Hepatic stellate cell (primary cell): ENCODE data around the gene TTC27.
A peak's percentile ranks its signal among the peaks of the same experiment; 100 is the strongest.

Source experiments
- DNase-seq: peaks from one replicate; pipeline ENCODE4 v3.0.0; 2011; ENCODE audit warnings: low spot score

TTC27 gene

DNA sequence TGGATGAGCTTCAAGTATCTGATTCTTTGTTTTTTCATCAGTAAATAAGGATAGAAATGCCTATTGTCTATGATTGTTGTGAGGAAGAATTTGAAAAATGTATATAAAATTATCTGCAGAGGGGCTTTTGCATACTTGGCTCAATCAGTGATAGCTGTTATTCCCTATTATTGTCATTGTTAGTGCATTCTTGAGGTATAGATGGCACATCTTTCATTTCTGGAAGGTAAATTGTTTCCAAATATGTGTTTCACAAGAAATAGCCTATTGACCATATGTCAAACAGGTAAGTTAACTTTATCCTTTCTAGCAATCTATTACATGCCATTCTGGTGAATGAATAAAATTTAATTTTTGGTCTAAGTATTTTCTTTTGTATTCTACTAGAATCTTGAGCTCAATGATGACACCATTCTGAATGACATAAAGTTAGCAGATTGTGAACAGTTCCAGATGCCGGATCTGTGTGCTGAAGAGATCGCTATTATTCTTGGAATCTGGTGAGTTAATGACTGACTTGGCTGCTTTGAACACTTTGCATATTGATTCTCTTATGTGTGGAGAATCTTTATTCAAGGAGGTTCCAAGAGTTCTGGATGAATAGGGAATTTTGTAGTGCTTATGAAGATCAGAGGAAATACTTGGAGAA is 44.2 kb downstream of the TTC27 start:
- DNase-seq: no peak

DNA sequence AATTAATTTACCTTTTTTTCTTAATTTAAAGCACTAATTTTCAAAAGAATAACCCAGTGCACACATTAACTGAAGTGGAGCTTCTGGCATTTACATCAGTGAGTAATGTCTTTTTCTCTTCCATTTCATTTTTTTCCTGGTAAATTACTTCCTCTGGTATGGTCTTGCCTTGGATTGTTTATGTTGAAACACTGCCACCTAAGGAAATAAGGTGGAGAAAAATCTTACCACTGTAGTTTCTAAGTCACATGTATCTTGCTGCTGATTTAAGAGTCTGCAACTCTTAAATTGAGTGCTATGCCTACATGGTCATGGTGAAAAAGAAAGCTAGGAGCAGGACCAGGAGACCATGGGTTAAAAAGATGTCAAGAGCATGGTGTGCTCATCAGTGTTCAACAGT is 51.0 kb downstream of the TTC27 start:
- peak; percentile 14 for DNase-seq

DNA sequence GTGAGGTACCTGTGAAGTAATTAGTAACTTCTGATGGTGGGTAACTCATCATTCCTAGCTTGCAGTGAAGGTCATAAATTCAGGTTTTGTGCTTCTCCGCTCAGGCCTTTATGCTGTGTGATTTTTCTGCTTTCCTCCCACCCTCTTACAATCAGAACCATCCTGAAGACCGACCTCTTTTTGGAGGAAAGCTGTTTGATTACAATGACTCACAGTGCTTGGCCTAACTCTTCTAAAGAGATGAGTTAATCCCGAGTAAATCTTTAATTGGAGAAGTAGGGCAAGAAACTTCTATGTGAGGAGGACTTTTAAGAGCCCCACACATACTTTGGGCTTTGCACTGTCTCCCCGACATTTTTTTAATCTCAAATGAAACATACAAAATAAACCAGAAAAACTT is 53.1 kb downstream of the TTC27 start:
- no peak for DNase-seq

DNA sequence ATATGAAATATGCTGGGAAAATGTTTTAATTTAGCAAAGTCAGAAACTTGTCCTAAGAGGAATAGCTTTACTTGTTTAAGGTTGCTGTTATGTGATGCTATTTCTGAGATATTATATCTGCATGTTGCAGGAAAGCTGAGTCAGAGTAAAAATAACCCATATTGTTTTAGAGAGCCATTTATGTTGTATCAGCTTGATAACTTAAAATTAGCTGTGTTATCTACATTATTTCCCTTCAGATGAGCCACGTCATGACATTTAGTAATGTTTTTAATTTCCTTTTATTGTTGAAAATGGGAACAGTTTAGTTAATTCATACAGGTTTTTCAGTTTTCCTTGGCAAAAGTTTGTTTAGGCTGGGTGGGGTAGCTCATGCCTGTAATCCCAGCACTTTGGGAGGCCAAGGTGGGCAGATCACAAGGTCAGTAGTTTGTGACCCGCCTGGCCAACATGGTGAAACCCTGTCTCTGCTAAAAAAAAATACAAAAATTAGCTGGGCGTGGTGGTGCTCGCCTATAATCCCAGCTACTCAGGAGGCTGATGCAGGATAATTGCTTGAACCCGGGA is 55.8 kb downstream of the TTC27 start:
- no peak for DNase-seq

- no peak for DNase-seq
Observed at GRCh38 chr2:32688541-32688940, 60.7 kb downstream of the TTC27 start.

GRCh38 chr2:32691678-32692077 is 63.8 kb downstream of the TTC27 start:
- no peak for DNase-seq

DNA sequence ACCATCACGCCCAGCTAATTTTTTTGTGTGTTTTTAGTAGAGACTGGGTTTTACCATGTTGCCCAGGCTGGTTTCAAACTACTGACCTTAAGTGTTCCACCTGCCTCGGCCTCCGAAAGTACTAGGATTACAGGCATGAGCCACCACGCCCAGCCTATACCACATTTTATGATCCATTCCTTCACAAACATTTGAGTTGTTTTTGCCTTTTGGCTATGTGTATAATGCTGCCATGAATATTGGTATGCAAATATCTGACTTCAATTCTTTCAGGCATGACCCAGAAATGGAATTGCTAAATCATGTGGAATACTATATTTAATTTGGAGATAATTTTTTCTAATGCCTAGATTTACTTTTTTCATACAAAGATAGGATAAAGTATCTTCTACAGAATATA is 68.6 kb downstream of the TTC27 start:
- DNase-seq: no peak

DNA sequence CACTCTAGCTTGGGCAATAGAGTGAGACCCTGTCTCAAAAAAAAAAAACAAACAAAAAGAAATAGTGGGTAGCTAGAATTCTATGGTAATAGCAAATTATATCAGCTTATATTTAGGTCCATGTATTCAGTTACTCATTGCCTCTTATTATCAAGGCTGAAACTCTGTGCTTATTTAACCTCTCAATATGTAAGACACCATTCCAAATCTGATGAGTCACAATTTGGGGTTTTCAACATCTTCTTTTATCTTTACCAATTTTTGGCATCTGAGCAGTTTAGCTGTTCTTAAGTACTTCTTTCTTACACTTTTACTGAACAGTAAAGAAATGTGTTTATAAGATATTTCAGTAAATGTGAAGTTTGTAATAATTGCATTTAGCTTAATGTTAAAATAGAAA is 69.3 kb downstream of the TTC27 start:
- DNase-seq: peak; percentile 52

GRCh38 chr2:32699151-32699550 is 71.3 kb downstream of the TTC27 start:
- no peak for DNase-seq

DNA sequence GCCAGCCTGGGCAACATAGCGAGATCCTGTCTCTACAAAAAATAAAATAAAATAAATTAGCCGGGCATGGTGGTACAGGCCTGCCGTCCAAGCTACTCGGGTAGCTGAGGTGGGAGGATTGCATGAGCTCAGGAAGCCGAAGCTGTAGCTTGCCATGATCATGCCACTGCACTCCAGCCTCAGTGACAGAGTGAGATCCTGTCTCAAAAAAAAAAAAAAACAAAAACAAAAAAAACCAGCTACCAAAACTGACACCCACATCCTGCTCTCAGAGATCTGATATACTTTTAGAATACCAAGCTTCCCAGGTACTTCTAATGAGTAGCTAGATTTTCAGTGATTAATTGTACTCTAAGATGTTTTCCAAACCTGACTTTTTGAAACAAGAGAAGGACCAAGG is 74.0 kb downstream of the TTC27 start:
- no peak for DNase-seq

- no peak for DNase-seq
Observed at GRCh38 chr2:32702303-32703064, 74.6 kb downstream of the TTC27 start.

GRCh38 chr2:32706815-32707579 is 79.1 kb downstream of the TTC27 start:
- DNase-seq: no peak

DNA sequence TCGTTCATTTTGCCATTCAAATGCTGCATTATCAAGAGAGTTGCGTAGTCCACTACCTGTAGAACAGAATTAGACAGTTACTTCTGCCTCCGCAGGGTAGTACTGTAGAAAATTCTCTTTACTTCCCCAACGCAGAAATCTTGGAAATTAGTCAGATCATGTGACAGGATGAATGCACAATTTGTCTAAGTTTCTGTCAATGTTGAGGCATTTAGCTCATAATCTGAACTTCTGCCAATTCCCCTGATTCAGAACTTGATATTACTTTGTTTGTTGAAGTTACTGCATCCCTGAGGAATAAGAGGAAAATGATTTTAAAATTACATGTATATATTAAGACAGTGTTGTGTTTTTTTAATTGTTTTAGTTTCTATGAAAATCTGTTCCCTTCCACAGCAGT is 83.4 kb downstream of the TTC27 start:
- peak; percentile 59 for DNase-seq

- DNase-seq: no peak
Observed at GRCh38 chr2:32711908-32712501, 84.2 kb downstream of the TTC27 start.

GRCh38 chr2:32712870-32713269 is 85.0 kb downstream of the TTC27 start:
- DNase-seq: no peak

- no peak for DNase-seq
Observed at GRCh38 chr2:32714521-32714920, 86.7 kb downstream of the TTC27 start.

DNA sequence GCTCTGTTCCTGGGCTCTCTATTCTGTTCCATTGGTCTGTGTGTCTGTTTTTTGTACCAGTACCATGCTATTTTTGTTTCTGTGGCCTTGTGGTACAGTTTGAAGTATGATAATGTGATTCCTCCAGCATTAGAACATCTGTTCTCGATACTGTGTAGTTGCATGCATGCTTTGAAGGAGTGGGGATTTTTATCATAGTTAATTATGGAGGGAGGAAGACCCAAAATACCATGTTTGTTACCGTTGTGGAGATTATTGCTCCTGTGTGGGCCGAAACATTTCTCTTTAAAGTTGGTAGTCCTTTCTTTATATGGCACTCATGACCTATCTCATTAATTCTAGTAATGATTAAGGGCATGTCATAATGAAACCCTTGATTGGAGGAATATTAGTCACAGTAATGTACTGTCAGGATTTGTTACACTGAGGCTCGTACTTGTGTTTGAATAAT is 87.6 kb downstream of the TTC27 start:
- no peak for DNase-seq

DNA sequence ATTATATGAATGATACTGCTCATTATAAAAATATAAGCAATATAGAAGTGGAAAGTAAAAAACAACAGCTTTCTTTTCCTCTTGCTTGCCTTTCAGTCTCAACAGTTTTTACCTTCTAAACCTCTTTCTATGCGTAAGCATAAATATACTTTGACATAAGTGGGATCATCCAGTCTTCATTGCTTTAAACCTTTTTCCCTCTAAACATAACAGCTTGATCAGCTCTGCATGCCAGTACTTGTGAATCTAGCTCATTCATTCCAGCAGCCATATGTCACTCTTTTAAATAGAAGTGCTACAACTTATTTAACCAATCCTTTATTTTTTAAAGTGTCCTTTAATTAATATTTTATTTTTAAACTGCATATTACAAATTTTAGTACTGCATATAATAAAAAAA is 88.1 kb downstream of the TTC27 start:
- peak; percentile 22 for DNase-seq

DNA sequence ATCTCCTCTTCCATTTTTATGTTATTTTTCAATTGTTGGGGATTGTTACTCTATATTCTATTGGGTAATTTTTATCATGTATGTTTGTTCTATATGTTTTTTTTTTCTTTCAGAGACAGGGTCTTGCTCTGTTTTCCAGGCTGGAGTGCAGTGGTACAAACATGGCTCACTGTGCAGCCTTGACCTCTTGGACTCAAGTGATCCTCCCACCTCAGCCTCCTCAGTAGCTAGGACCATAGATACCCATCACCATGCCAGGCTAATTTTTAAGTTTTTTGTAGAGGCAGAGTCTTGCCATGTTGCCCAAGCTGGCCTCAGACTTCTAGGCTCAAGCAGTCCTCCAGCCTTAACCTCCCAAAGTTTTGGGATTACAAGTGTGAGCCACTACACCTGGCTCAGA is 88.7 kb downstream of the TTC27 start:
- DNase-seq: no peak

- no peak for DNase-seq
Observed at GRCh38 chr2:32718752-32719151, 90.9 kb downstream of the TTC27 start.

DNA sequence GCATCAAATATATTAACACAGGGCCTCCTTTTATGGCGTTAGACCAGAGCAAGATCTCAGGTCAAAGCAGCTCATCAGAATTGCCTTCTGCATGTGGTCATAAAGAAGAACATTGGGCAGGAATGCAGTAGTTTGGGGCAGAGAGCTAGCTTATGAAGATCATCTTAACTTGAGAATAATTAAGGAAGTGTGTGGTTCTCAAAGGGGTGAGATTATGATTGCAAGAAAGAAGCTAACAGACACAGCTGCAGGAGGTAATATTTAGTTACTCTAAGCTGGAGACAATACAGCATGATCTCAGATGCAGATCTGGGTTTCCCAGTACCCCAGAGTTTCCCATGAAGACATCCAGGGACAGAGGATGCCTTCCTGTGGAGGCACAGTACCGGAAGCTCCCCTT is 91.6 kb downstream of the TTC27 start:
- no peak for DNase-seq
